GM12875 (cell line): ENCODE data around the gene MS4A1.
"Not testable (repeated sequence)": the region's sequence is repeated elsewhere in the genome, so short reads cannot be mapped to it uniquely, and the experiment has no call there.

Source experiments
- H3K4me3 ChIP-seq: one replicate; pipeline ENCODE4 v1.5.1; 2011; ENCODE audit warnings: low read depth, low read length, control low read depth
- CTCF ChIP-seq: IDR thresholded peaks from 2 replicates; pipeline ENCODE4 v1.5.1; 2011; ENCODE audit warnings: low read depth, mild to moderate bottlenecking, control low read depth, inconsistent platforms, low read length, moderate library complexity, borderline replicate concordance; ENCODE audit not compliant: insufficient read depth

MS4A1 gene

DNA sequence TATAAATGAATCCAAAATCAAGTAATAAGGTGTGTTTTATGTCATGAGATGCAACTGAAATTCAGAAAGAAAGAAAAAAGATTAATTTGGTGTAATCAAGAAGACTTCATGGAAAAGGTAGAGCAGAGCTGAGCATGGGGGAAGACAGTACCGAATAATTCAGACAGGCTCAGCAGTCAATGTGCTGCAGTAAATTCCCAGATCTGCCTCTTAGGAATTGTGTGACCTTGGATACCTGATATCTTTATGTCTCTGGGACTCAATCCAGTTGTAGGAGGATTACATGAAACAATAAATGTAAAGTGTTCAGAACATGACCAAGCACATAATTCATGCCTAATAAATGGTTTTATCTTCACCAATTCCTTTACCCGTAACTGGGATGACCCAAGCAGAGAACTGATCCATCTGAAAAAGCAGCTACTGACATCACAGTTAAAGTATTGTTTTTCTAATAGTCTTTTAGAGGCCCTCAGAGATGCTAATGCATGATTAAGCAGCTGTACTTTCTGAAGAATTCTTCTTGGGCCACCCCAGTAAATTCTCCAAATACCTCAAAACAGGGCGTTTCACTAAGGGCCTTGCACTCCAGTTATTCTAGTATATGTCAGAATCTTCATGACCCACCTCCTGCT, 44.7 kb downstream of the MS4A1 start:
- H3K4me3 ChIP-seq = no peak overlapping the region
- no peak for TF ChIP-seq CTCF

GRCh38 chr11:60502221-60502775, 46.7 kb downstream of the MS4A1 start:
- H3K4me3 ChIP-seq = no peak overlapping the region
- no peak for TF ChIP-seq CTCF

DNA sequence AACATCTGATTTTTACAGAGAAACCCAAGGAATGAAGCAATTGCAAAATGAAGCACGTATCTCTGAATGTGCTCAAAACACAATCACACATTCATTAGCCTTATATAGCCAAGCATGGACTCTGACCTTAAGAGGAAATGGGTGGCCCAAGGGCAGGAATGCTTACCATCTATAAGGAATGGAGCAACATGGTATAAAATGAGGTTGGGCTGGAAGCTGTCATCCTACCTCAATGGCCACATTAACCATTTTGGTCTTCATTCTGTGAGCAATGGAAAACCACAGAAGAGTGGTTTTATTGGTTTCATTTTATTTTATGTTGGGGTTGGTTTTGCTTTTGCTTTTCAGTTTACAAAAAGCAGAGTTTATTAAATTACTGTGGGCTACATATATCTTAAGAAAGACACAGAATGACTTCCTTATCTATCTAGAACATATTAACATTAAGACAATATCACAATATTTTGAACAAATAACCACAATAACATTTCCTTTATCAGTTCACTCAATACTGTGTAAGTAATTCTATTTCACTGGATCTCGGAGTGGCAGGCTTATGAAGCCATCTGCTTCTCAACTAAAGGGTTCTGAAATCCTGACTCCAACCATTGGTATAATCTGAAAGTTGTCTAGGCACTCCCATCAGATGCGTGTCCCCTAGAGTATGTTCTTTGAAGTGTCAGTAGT, 48.7 kb downstream of the MS4A1 start:
- H3K4me3 ChIP-seq = no peak overlapping the region
- TF ChIP-seq CTCF = no peak

GRCh38 chr11:60509609-60510008, 54.0 kb downstream of the MS4A1 start:
- H3K4me3 ChIP-seq = not testable (repeated sequence)

- not testable (repeated sequence) for H3K4me3 ChIP-seq
These were observed 54.6 kb downstream of the MS4A1 start for GRCh38 chr11:60510209-60510608.

DNA sequence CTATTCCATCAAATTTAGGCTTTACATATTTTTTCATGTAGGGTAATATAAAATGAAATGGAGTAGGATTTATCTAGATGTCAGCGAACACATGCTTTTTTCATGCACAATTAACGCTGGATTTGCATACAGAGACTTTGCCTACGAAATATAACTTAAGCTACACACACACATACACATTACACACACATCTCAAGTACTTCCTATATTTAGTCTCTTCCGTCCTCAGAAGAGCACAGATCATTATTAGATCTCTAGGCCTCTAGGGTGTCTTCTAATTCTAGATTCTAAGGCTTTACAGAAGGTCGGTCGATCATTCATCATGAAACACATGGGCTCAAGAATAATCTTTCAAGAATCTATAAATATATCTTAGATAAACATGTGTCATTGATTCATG, 55.7 kb downstream of the MS4A1 start:
- TF ChIP-seq CTCF = no peak
- H3K4me3 ChIP-seq = no peak overlapping the region

DNA sequence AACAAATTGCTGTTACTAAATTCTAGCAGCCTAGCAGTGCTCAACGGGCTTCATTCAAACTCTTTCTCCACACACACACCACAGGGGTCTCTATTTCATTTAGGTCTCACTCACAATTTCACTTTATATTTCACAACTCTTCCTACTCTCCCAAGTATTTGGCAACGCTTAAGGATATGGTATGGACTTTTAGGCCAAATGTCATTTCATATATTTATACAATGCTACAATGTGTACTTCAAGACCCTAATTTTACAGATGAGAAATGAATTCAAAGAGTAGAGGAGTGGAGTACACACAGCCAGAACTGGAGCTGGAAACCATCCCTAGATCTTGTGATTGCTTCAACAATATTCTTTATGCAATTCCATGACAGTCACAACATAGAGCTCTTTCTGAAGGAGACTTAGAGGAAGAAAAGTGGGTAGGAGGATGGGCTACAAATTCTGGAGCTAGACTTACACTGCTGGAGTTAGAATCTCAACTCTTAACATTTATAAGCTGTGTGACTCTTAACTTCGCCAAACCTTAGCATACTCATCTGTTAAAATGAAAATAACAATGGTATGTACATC, 57.1 kb downstream of the MS4A1 start:
- TF ChIP-seq CTCF = no peak
- no peak overlapping the region for H3K4me3 ChIP-seq
